GM23338 (cell line): ENCODE measurements around the gene MAD1L1. TPM values are rescaled to one million over a fixed set of nuclear protein-coding genes. Genes with fewer than 3 reads are reported as not detected.

Experiments
- ATAC-seq: fragments of 200-7000 bp; cut with Tn5 transposase; 3 replicates; pipeline ENCODE4 v1.9.1; 2020
- DNase-seq: peaks from one replicate; pipeline ENCODE4 v3.0.0-alpha.2; 2015; ENCODE audit warnings: low spot score
- H2AFZ ChIP-seq: fragments of 200-600 bp; sonication (generic); 2 replicates; pipeline ENCODE4 v1.8.0; 2016; ENCODE audit warnings: antibody characterized with exemption, mild to moderate bottlenecking, moderate library complexity
- H3F3A ChIP-seq: fragments of 200-600 bp; sonication (generic); replicated peaks from 2 replicates; pipeline ENCODE4 v1.8.0; 2017; ENCODE audit warnings: antibody characterized with exemption, mixed run types, low read depth
- H3K27ac ChIP-seq: fragments of 200-600 bp; sonication (generic); 2 replicates; pipeline ENCODE4 v1.6.1; 2016; ENCODE audit warnings: low read depth
- H3K27me3 ChIP-seq: fragments of 200-600 bp; sonication (generic); 2 replicates; pipeline ENCODE4 v1.8.0; 2016; ENCODE audit warnings: mild to moderate bottlenecking, mixed run types, moderate library complexity; ENCODE audit not compliant: insufficient read depth
- H3K36me3 ChIP-seq: fragments of 200-600 bp; sonication (generic); 2 replicates; pipeline ENCODE4 v1.8.0; 2016; ENCODE audit warnings: mild to moderate bottlenecking; ENCODE audit not compliant: insufficient read depth
- H3K4me1 ChIP-seq: fragments of 200-600 bp; sonication (generic); 2 replicates; pipeline ENCODE4 v1.8.0; 2016; ENCODE audit warnings: mild to moderate bottlenecking, moderate library complexity; ENCODE audit not compliant: insufficient read depth
- H3K4me2 ChIP-seq: fragments of 200-600 bp; sonication (generic); 2 replicates; pipeline ENCODE4 v1.7.1; 2017; ENCODE audit warnings: mixed run types
- H3K4me3 ChIP-seq: fragments of 200-600 bp; sonication (generic); 2 replicates; pipeline ENCODE4 v1.6.1; 2016; ENCODE audit warnings: mixed run types
- H3K79me2 ChIP-seq: fragments of 200-600 bp; sonication (generic); replicated peaks from 2 replicates; pipeline ENCODE4 v1.8.0; 2017; ENCODE audit warnings: mild to moderate bottlenecking; ENCODE audit not compliant: insufficient read depth
- H3K9me2 ChIP-seq: fragments of 200-600 bp; sonication (generic); 2 replicates; pipeline ENCODE4 v1.8.0; 2017; ENCODE audit not compliant: insufficient read depth
- H4K20me1 ChIP-seq: fragments of 200-600 bp; sonication (generic); replicated peaks from 2 replicates; pipeline ENCODE4 v1.8.0; 2017; ENCODE audit warnings: mild to moderate bottlenecking; ENCODE audit not compliant: insufficient read depth
- H3K27ac Mint-ChIP-seq: 2 replicates; pipeline ENCODE4 v1.8.0; 2020; ENCODE audit warnings: inconsistent platforms, mild to moderate bottlenecking, moderate library complexity, mixed read lengths
- H3K27me3 Mint-ChIP-seq: 3 replicates; pipeline ENCODE4 v1.8.0; 2022; ENCODE audit warnings: low read depth, mild to moderate bottlenecking, moderate library complexity, mixed read lengths, inconsistent platforms; ENCODE audit not compliant: insufficient read depth, poor library complexity
- H3K36me3 Mint-ChIP-seq: 3 replicates; pipeline ENCODE4 v1.8.0; 2021; ENCODE audit warnings: low read depth, mild to moderate bottlenecking, inconsistent platforms, moderate library complexity, mixed read lengths
- H3K4me1 Mint-ChIP-seq: 3 replicates; pipeline ENCODE4 v1.8.0; 2020; ENCODE audit warnings: mild to moderate bottlenecking, inconsistent platforms, mixed read lengths
- H3K4me3 Mint-ChIP-seq: 3 replicates; pipeline ENCODE4 v1.8.0; 2021; ENCODE audit warnings: moderate library complexity, mild to moderate bottlenecking, inconsistent platforms, mixed read lengths
- H3K9me3 Mint-ChIP-seq: 3 replicates; pipeline ENCODE4 v1.8.0; 2020; ENCODE audit warnings: moderate library complexity, mild to moderate bottlenecking, inconsistent platforms, mixed read lengths
- ETS1 ChIP-seq: IDR thresholded peaks from 2 replicates; pipeline ENCODE4 v1.6.1; 2016; ENCODE audit warnings: antibody characterized with exemption
- EZH2 ChIP-seq: fragments of 200-600 bp; sonication (generic); IDR thresholded peaks from one replicate; pipeline ENCODE4 v1.8.0; 2017; ENCODE audit warnings: antibody characterized with exemption, mild to moderate bottlenecking, low read depth; ENCODE audit not compliant: unreplicated experiment
- EZH2phosphoT487 ChIP-seq: fragments of 200-600 bp; sonication (generic); IDR thresholded peaks from one replicate; pipeline ENCODE4 v1.8.1; 2018; ENCODE audit warnings: antibody characterized with exemption; ENCODE audit not compliant: unreplicated experiment
- JUNB ChIP-seq: IDR thresholded peaks from one replicate; pipeline ENCODE4 v1.6.1; 2016; ENCODE audit warnings: antibody characterized with exemption; ENCODE audit not compliant: unreplicated experiment
- NANOG ChIP-seq: IDR thresholded peaks from 2 replicates; pipeline ENCODE4 v1.6.1; 2016; ENCODE audit warnings: antibody characterized with exemption, borderline replicate concordance
- POLR2AphosphoS5 ChIP-seq: IDR thresholded peaks from 2 replicates; pipeline ENCODE4 v1.6.1; 2016; ENCODE audit warnings: antibody characterized with exemption, low read depth
- REST ChIP-seq: IDR thresholded peaks from one replicate; pipeline ENCODE4 v1.6.1; 2018; ENCODE audit warnings: antibody characterized with exemption; ENCODE audit not compliant: unreplicated experiment
- ZNF114 ChIP-seq: fragments of 250-450 bp; sonication (Bioruptor Pico); IDR thresholded peaks from 2 replicates; pipeline ENCODE4 v1.5.0; 2020; ENCODE audit warnings: mild to moderate bottlenecking, moderate library complexity
- ZNF331 ChIP-seq: fragments of 250-450 bp; sonication (Bioruptor Pico); IDR thresholded peaks from 2 replicates; pipeline ENCODE4 v1.5.0; 2020; ENCODE audit warnings: low read depth, mild to moderate bottlenecking, moderate library complexity
- ZNF462 ChIP-seq: fragments of 250-450 bp; sonication (Bioruptor Pico); IDR thresholded peaks from 2 replicates; pipeline ENCODE4 v1.5.0; 2020; ENCODE audit warnings: mild to moderate bottlenecking, moderate library complexity
- polyA plus RNA-seq: library from polyadenylated mRNA; unstranded; fragments of >200 nt; fragmentation: Nextera tagmentation; extraction: Ambion mirVana; gene quantifications from 2 replicates; pipeline ENCODE4 v1.2.1, GENCODE V29; 2016
- total RNA-seq: library from RNA; depleted of rRNA; stranded (reverse); fragments of >200 nt; shearing (Covaris generic); gene quantifications from 2 replicates; pipeline ENCODE4 v1.2.3, GENCODE V29; 2014

Gene MAD1L1
- total and polyA plus RNA-seq, 2 experiments from 2014 or later = 40.3 to 59.3 TPM

GRCh38 chr7:1911571-1911970 lies 321.2 kb downstream of the MAD1L1 start:
- Histone ChIP-seq H3K9me2 (no peaks in the 10 kb centered on the region), H3K36me3 (no peaks in the 10 kb centered on the region), H3K27me3 (no peaks in the 10 kb centered on the region), H3K27ac (no peak overlapping the region), H3F3A (no peaks in the 10 kb centered on the region), H3K79me2 (no peaks in the 10 kb centered on the region), H3K4me3 (no peak overlapping the region), H2AFZ (no peak overlapping the region), H3K4me1 (no peaks in the 10 kb centered on the region), H3K4me2 (no peak overlapping the region), H4K20me1 (no peaks in the 10 kb centered on the region)
- no peaks in the 10 kb centered on the region for H3K9me3 Mint-ChIP-seq
- DNase-seq (no peak), ATAC-seq (no peak)
- TF ChIP-seq ZNF331 (CRISPR knock-in tag) (no peak), NANOG (no peak)
- H3K36me3 Mint-ChIP-seq = no peaks in the 10 kb centered on the region
- H3K27ac Mint-ChIP-seq = no peak overlapping the region; the same call in 1 of the 2 replicates
- peaks cover 6% of the 10 kb centered on the region for H3K27me3 Mint-ChIP-seq
- H3K4me1 Mint-ChIP-seq = peaks cover 7% of the 10 kb centered on the region
- no peak overlapping the region for H3K4me3 Mint-ChIP-seq

- Mint-ChIP-seq H3K27ac (peak overlapping the region; percentile 76), H3K4me3 (no peak overlapping the region), H3K36me3 (no peaks in the 10 kb centered on the region), H3K4me1 (peaks cover 7% of the 10 kb centered on the region), H3K9me3 (no peaks in the 10 kb centered on the region), H3K27me3 (peaks cover 9% of the 10 kb centered on the region)
- no peaks in the 10 kb centered on the region for H3K36me3 ChIP-seq
- H3K4me2 ChIP-seq = no peak overlapping the region
- H3K27ac ChIP-seq = no peak overlapping the region
- no peaks in the 10 kb centered on the region for H3K27me3 ChIP-seq
- DNase-seq (no peak), ATAC-seq (no peak)
- no peak overlapping the region for H2AFZ ChIP-seq
- H3K9me2 ChIP-seq = no peaks in the 10 kb centered on the region
- H3K79me2 ChIP-seq = no peaks in the 10 kb centered on the region
- no peaks in the 10 kb centered on the region for H3F3A ChIP-seq
- no peaks in the 10 kb centered on the region for H3K4me1 ChIP-seq
- no peaks in the 10 kb centered on the region for H4K20me1 ChIP-seq
- H3K4me3 ChIP-seq = no peak overlapping the region
- TF ChIP-seq ZNF114 (CRISPR knock-in tag) = no peak
- TF ChIP-seq EZH2phosphoT487 = no peak
- no peak for TF ChIP-seq REST
- TF ChIP-seq NANOG = no peak
- no peak for TF ChIP-seq POLR2AphosphoS5
- TF ChIP-seq ETS1 = no peak
- TF ChIP-seq EZH2 = no peak
- TF ChIP-seq JUNB = no peak
- TF ChIP-seq ZNF462 (CRISPR knock-in tag) = no peak
Measured at GRCh38 chr7:1910827-1911226, 321.9 kb downstream of the MAD1L1 start.
